Ovary (tissue), 3 donors: Measurements from ENCODE around the gene CHFR.

Source experiments
- CTCF ChIP-seq, 3 donors: fragments of 450-650 bp in 2 of 3; fragments of 200-600 bp in 1 of 3; IDR thresholded peaks; one replicate each; pipeline versions ENCODE4 v1.5.1 to v1.8.0; 2016 to 2022; ENCODE audit warnings: antibody characterized with exemption in 3 of 3, mild to moderate bottlenecking in 1 of 3
- EP300 ChIP-seq: sonication (generic); formaldehyde crosslinking; IDR thresholded peaks from one replicate; pipeline ENCODE4 v1.6.1; 2017; ENCODE audit warnings: antibody characterized with exemption
- donor health status: DM: no; HTN: no; CAD: no.

GRCh38 chr12:132788375-132789098 is 98.9 kb downstream of the CHFR start:
- TF ChIP-seq CTCF (IDR thresholded peaks at IDR 0.05): no peak
- TF ChIP-seq EP300: no peak
